ENCODE data around the gene CTAG1A. TPM values are rescaled to one million over a fixed set of nuclear protein-coding genes. Genes with fewer than 3 reads are reported as not detected.

Gene CTAG1A
- total and polyA plus RNA-seq, 9 of the 15 experiments (the other 6 are each of a cell fraction or from before 2014, with no cell fraction given), result 0.32 TPM; not detected in 8

- DNase-seq (ENCODE audit: extremely low read depth in 1 of 4, low spot score in 3 of 4), result no peak
- peaks cover 20 to 55% of the 10 kb centered on the region in 2 experiments; a peak in 4 of 5 replicates for H3K27me3 ChIP-seq (ENCODE audit: control insufficient read depth in 2 of 2, insufficient read depth in 2 of 2, low read length in 2 of 2)
- H3K9me3 ChIP-seq (replicated peaks; ENCODE audit: control insufficient read depth, insufficient read depth, low read depth, low read length), result no peaks in the 10 kb centered on the region
- POLR2A ChIA-PET, result no interaction called here
- WGBS (ENCODE audit: insufficient coverage, low coverage, missing lambda C conversion rate), result 4% methylated on average over 8 of the region's 13 CpGs
- no peak overlapping the region for H3K4me2 ChIP-seq (ENCODE audit: insufficient read depth, low read length)
- no peaks in the 10 kb centered on the region for H3K36me3 ChIP-seq (ENCODE audit: control insufficient read depth, insufficient read depth, low read length)
- H3K9ac ChIP-seq (ENCODE audit: insufficient read depth in 1 of 2, low read depth in 2 of 2, low read length in 2 of 2), result no peak overlapping the region; a peak in 1 of 4 replicates
- H3K4me3 ChIP-seq, result no peak overlapping the region
- peaks cover 0 to 9% of the 10 kb centered on the region in 2 experiments; a peak in 2 of 5 replicates for H3K4me1 ChIP-seq (replicated peaks in 1 of 2; ENCODE audit: control insufficient read depth in 2 of 2, insufficient read depth in 2 of 2, low read length in 2 of 2)
- H2AFZ ChIP-seq (ENCODE audit: low read depth, low read length), result no peak overlapping the region
- BruUV-seq (replicated peaks), result no TSS peak
- intact Hi-C loops (cut with micrococcal nuclease), result no loop called here
- no peaks in the 10 kb centered on the region for H3K79me2 ChIP-seq (ENCODE audit: control insufficient read depth, insufficient read depth, low read length)
- no peak for FAIRE-seq
- no peaks in the 10 kb centered on the region for H3K9me1 ChIP-seq (ENCODE audit: control insufficient read depth, insufficient read depth, low read length)
- no peak overlapping the region for H3K27ac ChIP-seq (ENCODE audit: extremely low read depth, low read depth, low read length)
- ATAC-seq, result no peak
- H4K20me1 ChIP-seq (replicated peaks; ENCODE audit: control insufficient read depth, insufficient read depth, low read length), result no peaks in the 10 kb centered on the region; the same call in 1 of the 2 replicates
- in situ Hi-C loops (cut with MboI), result no loop called here
- no peak for TF ChIP-seq CREB3L1 (IDR thresholded peaks at IDR 0.05; ENCODE audit: borderline replicate concordance, low read depth)
- no peak for TF ChIP-seq TRIM28 (IDR thresholded peaks at IDR 0.05)
- CTCF ChIA-PET (ENCODE audit: low intra/inter-chr PET ratio), result no interaction called here
Measured at GRCh38 chrX:154602226-154602625, 17.3 kb downstream of the CTAG1A start.

GRCh38 chrX:154602766-154603437, 18.0 kb downstream of the CTAG1A start:
- POLR2A ChIA-PET, result no interaction called here
- Histone ChIP-seq H3K4me1 (replicated peaks in 1 of 2; ENCODE audit: control insufficient read depth in 2 of 2, insufficient read depth in 2 of 2, low read length in 2 of 2) (peaks cover 0 to 9% of the 10 kb centered on the region in 2 experiments; a peak in 2 of 5 replicates), H2AFZ (ENCODE audit: low read depth, low read length) (no peak overlapping the region), H3K4me3 (no peak overlapping the region), H3K9me1 (ENCODE audit: control insufficient read depth, insufficient read depth, low read length) (no peaks in the 10 kb centered on the region), H3K79me2 (ENCODE audit: control insufficient read depth, insufficient read depth, low read length) (no peaks in the 10 kb centered on the region), H4K20me1 (replicated peaks; ENCODE audit: control insufficient read depth, insufficient read depth, low read length) (no peaks in the 10 kb centered on the region; the same call in 1 of the 2 replicates), H3K36me3 (ENCODE audit: control insufficient read depth, insufficient read depth, low read length) (no peaks in the 10 kb centered on the region), H3K4me2 (ENCODE audit: insufficient read depth, low read length) (no peak overlapping the region), H3K9ac (ENCODE audit: insufficient read depth in 1 of 2, low read depth in 2 of 2, low read length in 2 of 2) (no peak overlapping the region), H3K27me3 (ENCODE audit: control insufficient read depth in 2 of 2, insufficient read depth in 2 of 2, low read length in 2 of 2) (peaks cover 20 to 55% of the 10 kb centered on the region in 2 experiments; a peak in 4 of 5 replicates), H3K27ac (ENCODE audit: extremely low read depth, low read depth, low read length) (no peak overlapping the region), H3K9me3 (replicated peaks; ENCODE audit: control insufficient read depth, insufficient read depth, low read depth, low read length) (no peaks in the 10 kb centered on the region)
- FAIRE-seq (no peak), DNase-seq (ENCODE audit: extremely low read depth in 1 of 4, low spot score in 3 of 4) (no peak), ATAC-seq (no peak)
- no peak for TF ChIP-seq ETV1 (tag; conservative IDR thresholded peaks at IDR 0.05; ENCODE audit: low read depth)
- TF ChIP-seq FOS (IDR thresholded peaks at IDR 0.05; ENCODE audit: extremely low read depth, insufficient read length), result no peak
- no peak for TF ChIP-seq ESRRA (IDR thresholded peaks at IDR 0.05; ENCODE audit: borderline replicate concordance, low read depth)
- no peak for TF ChIP-seq HDAC6 (IDR thresholded peaks at IDR 0.05; ENCODE audit: low read depth, low read length)
- no peak for TF ChIP-seq FIP1L1 (IDR thresholded peaks at IDR 0.05; ENCODE audit: low read depth, low read length, poor library complexity, severe bottlenecking)
- TF ChIP-seq ZBTB33 (CRISPR knock-in tag; IDR thresholded peaks at IDR 0.05), result no peak
- intact Hi-C loops (cut with micrococcal nuclease) (no loop called here), in situ Hi-C loops (cut with MboI) (no loop called here)
- WGBS (ENCODE audit: insufficient coverage, low coverage, missing lambda C conversion rate), result 11% methylated on average over 16 of the region's 18 CpGs
- CTCF ChIA-PET (ENCODE audit: low intra/inter-chr PET ratio), result no interaction called here
- BruUV-seq (replicated peaks), result no TSS peak
